Urinary bladder (tissue), 4 donors: ENCODE data around the gene HINT3. TPM values are rescaled to one million over a fixed set of nuclear protein-coding genes. Genes with fewer than 3 reads are reported as not detected.
A peak's percentile ranks its signal among the peaks of the same experiment; 100 is the strongest.
"Not testable (repeated sequence)": the region's sequence is repeated elsewhere in the genome, so short reads cannot be mapped to it uniquely, and the experiment has no call there.

Source experiments
- DNase-seq: peaks from one replicate; pipeline ENCODE4 v3.0.0-alpha.2; 2015; ENCODE audit errors: extremely low spot score
- H3K27ac ChIP-seq: one replicate; pipeline ENCODE4 v1.5.1; 2013; ENCODE audit warnings: low read depth, mild to moderate bottlenecking, moderate library complexity
- H3K36me3 ChIP-seq: one replicate; pipeline ENCODE4 v1.6.1; 2013; ENCODE audit warnings: mild to moderate bottlenecking, moderate library complexity; ENCODE audit not compliant: insufficient read depth
- H3K4me1 ChIP-seq: one replicate; pipeline ENCODE4 v1.6.1; 2013; ENCODE audit warnings: mild to moderate bottlenecking, moderate library complexity; ENCODE audit not compliant: insufficient read depth
- H3K4me3 ChIP-seq: one replicate; pipeline ENCODE4 v1.5.1; 2013; ENCODE audit warnings: low read depth, low read length
- WGBS: extraction: QIAGEN DNeasy Blood & Tissue Kit; methylation state at CpG from one replicate; pipeline ENCODE4 v1.1.7; 2013; 5-methylcytosine and 5-hydroxymethylcytosine counted together
- polyA plus RNA-seq: library from polyadenylated mRNA; stranded (reverse); fragments of 200-250 nt; gene quantifications from one replicate; pipeline ENCODE4 v1.2.3, GENCODE V29; 2013
- total RNA-seq: library from RNA; depleted of rRNA; stranded (reverse); fragments of >200 nt; gene quantifications from one replicate; pipeline ENCODE4 v1.2.3, GENCODE V29; 2014
- donor health status: healthy with polysubstance abuse.
- donor health status: healthy.

The HINT3 gene
- total RNA-seq = 44.8 TPM
- polyA plus RNA-seq = 25.5 TPM

DNA sequence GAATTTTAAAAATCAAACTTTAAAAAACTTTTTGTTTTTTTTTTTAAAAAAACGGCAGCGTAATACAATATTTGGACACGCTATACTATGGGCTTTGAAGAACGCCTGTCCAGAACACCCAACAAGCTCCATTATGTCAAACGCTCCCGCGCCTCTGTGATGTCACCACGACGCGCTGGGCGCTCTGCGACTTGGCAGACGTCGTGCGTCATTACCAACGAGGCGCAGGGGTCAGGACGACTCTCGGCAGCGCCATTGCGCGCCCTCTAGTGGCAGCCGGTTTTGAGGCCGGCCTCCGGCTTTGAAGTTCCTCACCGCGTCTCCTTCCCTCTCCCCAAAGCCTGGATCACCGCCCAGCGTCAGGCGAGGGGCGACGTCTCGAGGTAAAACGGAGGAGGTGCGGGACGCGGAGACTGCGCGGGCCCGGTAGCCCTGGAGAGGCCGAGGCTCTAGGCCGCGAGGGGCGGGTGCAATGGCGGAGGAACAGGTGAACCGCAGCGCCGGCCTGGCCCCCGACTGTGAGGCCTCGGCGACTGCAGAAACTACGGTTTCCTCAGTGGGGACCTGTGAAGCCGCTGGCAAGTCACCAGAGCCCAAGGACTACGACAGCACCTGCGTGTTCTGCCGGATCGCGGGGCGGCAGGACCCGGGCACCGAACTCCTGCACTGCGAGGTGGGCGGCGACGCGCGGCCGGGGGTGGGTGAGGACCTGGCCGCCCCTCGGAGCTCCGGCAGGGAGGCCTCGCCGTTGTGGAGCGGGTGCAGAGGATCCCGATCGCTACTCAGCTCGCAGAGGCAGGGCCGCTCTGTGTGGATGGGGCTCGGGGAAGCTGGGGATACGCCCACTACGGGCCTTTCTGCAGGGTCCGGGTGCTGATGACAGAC lies at the start of gene HINT3:
Gene HINT3 (plus strand): TSS at position 265 of the 885 bp plus-strand sequence. CDS start 208 bp downstream, at position 473.
- peak within 1 kb of the TSS; percentile 92 for H3K27ac ChIP-seq
- H3K4me1 ChIP-seq = peaks cover 3% of the 10 kb centered on the region
- peak within 1 kb of the TSS; percentile 79 for H3K4me3 ChIP-seq
- under 1% methylated on average over 82 of the region's 82 CpGs for WGBS
- peaks cover 3% of the 10 kb centered on the region for H3K36me3 ChIP-seq
- peak; percentile 93 for DNase-seq

DNA sequence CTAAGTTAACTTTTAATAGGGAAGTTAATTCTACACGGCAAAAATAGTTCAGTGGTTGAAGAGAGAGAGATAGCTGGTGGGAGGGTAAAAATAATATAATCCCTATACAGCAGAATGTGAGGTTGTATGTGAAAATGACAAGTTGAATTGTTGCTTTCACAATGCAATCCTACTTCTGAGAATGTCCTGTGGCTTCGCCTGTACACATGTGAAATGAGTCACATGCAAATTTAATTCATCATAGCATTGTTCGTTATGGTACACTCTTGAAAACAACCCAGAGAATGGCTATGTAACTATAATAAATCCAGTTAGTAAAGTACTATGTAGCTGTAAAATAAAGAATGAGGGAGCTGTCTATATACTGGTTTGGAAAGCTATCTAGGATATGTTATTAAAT lies 46.0 kb upstream of the HINT3 start:
- no peaks in the 10 kb centered on the region for H3K36me3 ChIP-seq
- no peak overlapping the region for H3K27ac ChIP-seq
- no peak for DNase-seq
- 59% methylated on average over 3 of the region's 3 CpGs for WGBS
- H3K4me3 ChIP-seq = no peak overlapping the region
- no peaks in the 10 kb centered on the region for H3K4me1 ChIP-seq

DNA sequence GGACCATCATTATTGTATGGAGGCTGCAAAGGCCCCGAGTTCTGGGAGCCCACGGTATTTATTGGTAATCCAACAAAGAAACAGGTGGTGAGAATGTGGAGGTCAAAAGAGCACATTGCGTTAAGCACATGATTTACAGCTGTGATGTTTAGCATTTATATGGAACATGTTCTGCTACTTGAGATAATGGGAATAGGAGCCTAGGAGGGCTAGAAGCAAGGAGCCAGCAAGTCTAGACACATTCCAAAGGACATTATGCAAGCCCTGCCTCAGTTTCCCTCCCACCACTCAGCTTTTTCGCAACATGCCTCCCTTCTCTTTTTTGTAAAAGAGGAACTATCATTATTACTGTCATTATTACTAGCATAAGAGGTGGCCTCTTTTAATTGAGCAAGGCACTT lies 45.5 kb upstream of the HINT3 start:
- not testable (repeated sequence) for DNase-seq, H3K4me3 ChIP-seq, H3K4me1 ChIP-seq, H3K27ac ChIP-seq, H3K36me3 ChIP-seq
- 54% methylated on average over 4 of the region's 4 CpGs for WGBS

GRCh38 chr6:125912430-125912829 lies 44.1 kb upstream of the HINT3 start:
- not testable (repeated sequence) for H3K4me1 ChIP-seq
- WGBS = 40% methylated on average over 2 of the region's 2 CpGs

DNA sequence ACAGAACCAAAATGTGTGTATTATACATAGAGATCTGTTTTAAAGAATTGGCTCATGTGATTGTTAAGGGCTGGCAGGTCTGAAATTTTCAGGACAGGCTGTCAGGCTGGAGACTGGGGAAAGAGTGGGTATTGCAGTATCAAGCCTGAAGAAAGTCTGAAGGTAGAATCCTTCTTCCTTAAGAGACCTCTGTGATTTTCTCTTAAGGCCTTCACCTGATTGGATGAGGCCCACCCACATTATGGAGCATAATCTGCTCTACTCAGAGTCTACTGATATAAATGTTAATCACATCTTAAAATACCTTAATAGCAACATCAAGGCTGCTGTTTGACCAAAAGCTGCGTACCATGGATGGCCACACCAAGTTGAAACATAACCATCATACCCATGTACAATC lies 43.4 kb upstream of the HINT3 start:
- Histone ChIP-seq H3K36me3 (no peaks in the 10 kb centered on the region), H3K4me3 (no peak overlapping the region), H3K27ac (peak overlapping the region; percentile 38), H3K4me1 (no peaks in the 10 kb centered on the region)
- WGBS = 98% methylated on average over 1 of the region's 1 CpG
- DNase-seq = no peak

More at GRCh38 chr6:125912430-125912829, 44.1 kb upstream of the HINT3 start:
- not testable (repeated sequence) for H3K36me3 ChIP-seq, H3K27ac ChIP-seq, DNase-seq, H3K4me3 ChIP-seq

DNA sequence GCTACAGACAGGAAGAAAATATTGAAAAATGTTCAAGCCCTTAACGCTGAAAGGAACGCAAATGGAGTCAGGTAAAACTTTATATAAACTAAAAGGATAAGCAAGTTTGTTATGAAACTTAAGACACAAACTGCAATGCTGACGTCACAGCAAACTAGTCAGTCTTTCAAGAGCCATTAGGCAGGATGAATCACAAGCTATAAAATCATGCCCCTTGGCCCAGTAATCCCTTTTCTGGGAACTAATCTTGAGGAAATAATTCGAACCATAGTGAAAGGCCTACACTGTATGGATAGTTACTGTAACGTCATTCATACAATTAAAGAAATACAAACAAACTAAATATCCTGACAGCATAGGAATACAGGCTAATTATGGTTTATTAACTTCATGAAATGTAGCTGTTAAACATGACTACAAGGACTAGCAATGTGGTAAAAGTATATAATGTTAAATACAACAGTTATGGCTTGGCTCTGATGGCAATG lies 42.7 kb upstream of the HINT3 start:
- H3K4me3 ChIP-seq = no peak overlapping the region
- 24% methylated on average over 5 of the region's 5 CpGs for WGBS
- DNase-seq = no peak
- H3K27ac ChIP-seq = no peak overlapping the region
- H3K4me1 ChIP-seq = no peaks in the 10 kb centered on the region
- H3K36me3 ChIP-seq = no peaks in the 10 kb centered on the region

- H3K36me3 ChIP-seq = no peaks in the 10 kb centered on the region
- 67% methylated on average over 4 of the region's 4 CpGs for WGBS
Observed at GRCh38 chr6:125918230-125918629, 38.3 kb upstream of the HINT3 start.

DNA sequence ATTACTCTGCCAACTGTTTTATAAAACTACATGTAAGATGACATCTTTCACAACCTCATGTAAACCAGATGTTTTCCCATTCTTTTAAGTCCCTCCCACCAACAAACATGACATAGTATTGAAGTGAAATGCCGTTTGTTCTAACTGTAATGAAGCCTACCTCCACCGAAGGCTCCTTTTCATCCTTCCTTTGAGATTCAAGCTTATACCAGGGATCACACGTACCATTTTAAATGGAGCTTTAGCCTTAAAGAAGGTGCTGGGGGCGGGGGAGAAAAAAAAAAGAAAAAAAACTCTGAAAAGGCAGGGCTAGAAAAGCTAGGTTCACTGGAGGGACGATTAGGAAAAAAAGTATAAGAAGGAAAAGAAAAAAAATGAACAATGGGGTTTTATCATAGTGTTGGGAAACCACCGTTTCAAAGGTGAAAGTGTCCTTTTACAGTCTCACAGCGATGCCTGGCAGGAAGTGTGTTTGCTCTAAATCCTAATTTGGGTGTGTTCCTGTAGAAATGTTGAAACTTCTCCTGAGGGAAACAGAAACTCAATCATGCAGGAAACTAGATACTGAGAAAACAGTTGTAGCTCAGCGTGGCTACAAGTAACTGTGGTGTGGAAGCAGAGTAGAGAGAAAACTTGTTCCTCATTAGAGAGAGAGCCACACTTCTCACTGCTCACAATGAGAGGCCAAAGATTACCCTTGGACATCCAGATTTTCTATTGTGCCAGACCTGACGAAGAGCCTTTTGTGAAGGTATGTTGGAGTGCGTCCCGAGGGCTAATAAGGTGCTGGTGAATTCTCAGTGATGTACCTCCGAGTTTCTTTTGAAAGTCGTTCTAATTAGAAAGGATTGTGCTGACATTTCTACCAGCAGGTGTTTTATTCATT lies 37.6 kb upstream of the HINT3 start:
- no peaks in the 10 kb centered on the region for H3K36me3 ChIP-seq
- no peaks in the 10 kb centered on the region for H3K4me1 ChIP-seq
- peak; percentile 36 for DNase-seq
- peak overlapping the region; percentile 64 for H3K27ac ChIP-seq
- H3K4me3 ChIP-seq = peak overlapping the region; percentile 25
- WGBS = 43% methylated on average over 13 of the region's 13 CpGs

More at GRCh38 chr6:125918230-125918629, 38.3 kb upstream of the HINT3 start:
- Histone ChIP-seq H3K4me3 (no peak overlapping the region), H3K4me1 (no peaks in the 10 kb centered on the region), H3K27ac (no peak overlapping the region)
- DNase-seq = no peak

GRCh38 chr6:125919618-125920017 lies 37.0 kb upstream of the HINT3 start:
- Histone ChIP-seq H3K36me3 (no peaks in the 10 kb centered on the region), H3K4me1 (no peaks in the 10 kb centered on the region), H3K4me3 (peak overlapping the region; percentile 8), H3K27ac (no peak overlapping the region)
- no peak for DNase-seq
- WGBS = 86% methylated on average over 3 of the region's 3 CpGs

DNA sequence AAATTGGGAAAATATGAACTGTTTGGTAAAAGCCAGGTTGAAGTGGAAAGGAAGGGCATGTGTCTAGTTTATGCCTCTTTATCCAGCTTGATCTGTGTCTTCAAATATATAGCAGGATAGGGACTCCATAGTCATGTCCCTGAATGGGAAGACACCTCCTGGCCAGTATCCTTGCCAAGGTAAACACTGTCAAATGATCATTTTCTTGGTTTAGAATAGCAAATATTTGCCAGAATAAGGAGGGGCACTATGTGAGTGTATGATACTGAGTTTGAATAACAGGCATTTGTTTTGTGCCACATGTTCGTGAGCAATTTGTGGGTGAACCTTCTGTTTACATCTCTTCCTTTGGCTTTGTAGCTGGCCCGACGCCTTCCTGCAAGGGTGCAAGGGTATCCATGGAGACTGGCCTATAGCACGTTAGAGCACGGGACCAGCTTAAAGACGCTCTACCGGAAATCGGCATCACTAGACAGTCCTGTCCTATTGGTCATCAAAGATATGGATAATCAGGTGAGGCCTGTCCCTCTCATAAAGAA lies 34.2 kb upstream of the HINT3 start:
- no peaks in the 10 kb centered on the region for H3K4me1 ChIP-seq
- H3K4me3 ChIP-seq = no peak overlapping the region
- 93% methylated on average over 8 of the region's 8 CpGs for WGBS
- no peak for DNase-seq
- H3K27ac ChIP-seq = no peak overlapping the region
- H3K36me3 ChIP-seq = no peaks in the 10 kb centered on the region

GRCh38 chr6:125923366-125923877 lies 33.1 kb upstream of the HINT3 start:
- H3K4me3 ChIP-seq = no peak overlapping the region
- H3K4me1 ChIP-seq = no peaks in the 10 kb centered on the region
- WGBS = 73% methylated on average over 4 of the region's 4 CpGs
- H3K27ac ChIP-seq = no peak overlapping the region
- H3K36me3 ChIP-seq = no peaks in the 10 kb centered on the region
- DNase-seq = no peak

DNA sequence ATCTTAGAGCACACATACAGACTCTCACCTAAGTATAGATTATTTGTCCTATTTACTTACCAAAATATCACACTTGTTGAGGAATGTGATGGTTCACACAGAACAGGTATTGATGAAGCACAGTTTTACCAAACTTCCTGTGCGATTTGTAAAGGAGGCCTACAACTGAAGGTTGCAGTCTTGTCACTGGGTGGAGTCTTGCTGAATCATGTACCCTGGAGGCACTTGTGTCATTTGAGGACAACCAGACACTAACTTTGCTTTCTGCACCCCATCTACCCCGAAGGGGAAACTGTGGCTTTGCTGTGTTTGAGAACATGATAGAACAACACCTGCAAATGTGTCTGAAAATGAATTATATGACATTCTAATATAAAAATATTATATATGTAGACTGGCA lies 32.4 kb upstream of the HINT3 start:
- Histone ChIP-seq H3K4me1 (no peaks in the 10 kb centered on the region), H3K36me3 (no peaks in the 10 kb centered on the region), H3K4me3 (no peak overlapping the region), H3K27ac (no peak overlapping the region)
- 81% methylated on average over 2 of the region's 2 CpGs for WGBS
- DNase-seq = no peak

DNA sequence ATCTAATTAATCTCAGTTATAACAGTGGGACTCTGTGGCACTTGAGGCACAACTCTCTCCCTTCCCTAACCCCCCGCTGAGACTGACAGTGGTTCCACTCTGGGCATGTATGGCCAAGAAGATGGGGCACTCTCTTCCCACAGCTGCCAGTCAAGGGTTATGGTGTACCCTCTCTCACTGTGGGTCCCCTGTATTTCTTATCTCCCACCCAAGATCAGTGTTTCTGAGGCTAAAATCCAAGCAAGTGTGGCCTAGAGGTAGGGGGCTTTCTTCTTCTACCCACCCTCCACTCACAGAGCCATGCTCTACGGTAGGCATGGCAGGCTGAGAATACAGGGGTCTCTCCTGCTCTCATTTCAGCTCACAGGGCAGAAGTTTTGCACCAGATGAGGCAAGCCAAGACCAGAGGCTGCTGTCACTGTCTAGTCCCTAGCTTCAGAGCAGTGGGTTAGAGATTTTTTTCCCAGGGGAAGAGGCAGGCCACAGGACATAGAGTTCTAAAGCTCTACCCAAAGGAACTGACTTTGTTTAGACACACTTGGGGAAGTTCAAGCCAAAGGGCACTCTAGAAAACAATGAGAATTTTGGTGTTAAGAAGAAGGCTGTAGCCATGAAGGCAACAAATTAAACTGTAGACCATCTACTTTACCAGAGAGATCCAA lies 31.7 kb upstream of the HINT3 start:
- no peak for DNase-seq
- Histone ChIP-seq H3K4me1 (no peaks in the 10 kb centered on the region), H3K27ac (no peak overlapping the region), H3K36me3 (no peaks in the 10 kb centered on the region), H3K4me3 (no peak overlapping the region)
- WGBS = 99% methylated on average over 2 of the region's 2 CpGs
